GM12878 (cell line): ENCODE results near the gene RHBDF2. TPM values are rescaled to one million over a fixed set of nuclear protein-coding genes. Genes with fewer than 3 reads are reported as not detected.

Source experiments
- ATAC-seq: fragments of 200-7000 bp; cut with Tn5 transposase; 3 replicates; pipeline ENCODE4 v1.9.1; 2020; ENCODE audit warnings: mild to moderate bottlenecking, moderate library complexity
- BruUV-seq: library from RNA; stranded (reverse); fragments of 400-500 nt; replicated peaks from 2 replicates; lab custom pipeline; 2021; lab: Mats Ljungman, UMichigan
- CTCF ChIA-PET: fragments of 300-600 bp; sonication (Branson Sonifier 250); formaldehyde crosslinking; extraction: SDS; loops from one replicate; lab custom pipeline; 2021; ENCODE audit warnings: inconsistent platforms; lab: Yijun Ruan, JAX
- POLR2A ChIA-PET: fragments of 350-600 bp; formaldehyde crosslinking; extraction: SDS; loops from one replicate; lab custom pipeline; 2021; ENCODE audit warnings: inconsistent platforms; lab: Charles Lee
- RAD21 ChIA-PET: fragments of 300-600 bp; sonication (Branson Sonifier 250); formaldehyde crosslinking; loops from one replicate; lab custom pipeline; 2023; ENCODE audit warnings: antibody characterized with exemption; ENCODE audit not compliant: unreplicated experiment; lab: Charles Lee
- SMC1A ChIA-PET: fragments of 300-600 bp; sonication (Branson Sonifier 250); formaldehyde crosslinking; loops from one replicate; lab custom pipeline; 2023; ENCODE audit not compliant: unreplicated experiment, uncharacterized antibody; lab: Charles Lee
- DNase-seq: peaks from one replicate; pipeline ENCODE4 v3.0.0-alpha.2; 2011; ENCODE audit warnings: low read depth, low spot score
- FAIRE-seq: peaks from 3 replicates; lab custom pipeline; 2011; peaks lifted over from hg19 to GRCh38; lab: Jason Lieb, UNC
- H2AFZ ChIP-seq: 2 replicates; pipeline ENCODE4 v1.6.0; 2011; ENCODE audit warnings: low read depth, low read length, control low read depth; ENCODE audit not compliant: control insufficient read depth
- H3K27ac ChIP-seq: 2 replicates; pipeline ENCODE4 v1.5.1; 2011; ENCODE audit warnings: control low read depth; ENCODE audit not compliant: control insufficient read depth, insufficient read depth
- H3K27me3 ChIP-seq, 2 experiments: replicated peaks in 1 of 2; 2 replicates each; pipeline versions ENCODE4 v1.6.0 to v1.6.1; 2011; ENCODE audit warnings: low read length in 1 of 2; ENCODE audit not compliant: control insufficient read depth in 2 of 2, insufficient read depth in 2 of 2
- H3K36me3 ChIP-seq, 2 experiments: 2 replicates each; pipeline ENCODE4 v1.5.1; 2011; ENCODE audit warnings: low read length in 1 of 2; ENCODE audit not compliant: control insufficient read depth in 2 of 2, insufficient read depth in 2 of 2
- H3K4me1 ChIP-seq: 2 replicates; pipeline ENCODE4 v1.6.1; 2011; ENCODE audit warnings: mild to moderate bottlenecking, low read length, moderate library complexity, mixed read lengths; ENCODE audit not compliant: control insufficient read depth, insufficient read depth
- H3K4me2 ChIP-seq: 2 replicates; pipeline ENCODE4 v1.6.0; 2011; ENCODE audit warnings: control low read depth; ENCODE audit not compliant: control insufficient read depth, insufficient read depth
- H3K4me3 ChIP-seq: fragments of 200-600 bp; sonication (generic); 2 replicates; pipeline ENCODE4 v1.5.1; 2016
- H3K79me2 ChIP-seq: 2 replicates; pipeline ENCODE4 v1.6.0; 2011; ENCODE audit warnings: low read length; ENCODE audit not compliant: control insufficient read depth, insufficient read depth
- H3K9ac ChIP-seq: 2 replicates; pipeline ENCODE4 v1.8.0; 2011; ENCODE audit warnings: low read length, control low read depth, mixed read lengths; ENCODE audit not compliant: control insufficient read depth, insufficient read depth
- H3K9me3 ChIP-seq: replicated peaks from 3 replicates; pipeline ENCODE4 v1.5.1; 2011; ENCODE audit warnings: mild to moderate bottlenecking, low read length; ENCODE audit not compliant: control insufficient read depth, insufficient read depth
- H4K20me1 ChIP-seq: 2 replicates; pipeline ENCODE4 v1.6.0; 2011; ENCODE audit not compliant: control insufficient read depth, insufficient read depth
- CEBPZ ChIP-seq: fragments of 150-350 bp; IDR thresholded peaks from 2 replicates; pipeline ENCODE4 v1.6.1; 2016; ENCODE audit warnings: low read depth, low read length
- E2F4 ChIP-seq: IDR thresholded peaks from 2 replicates; pipeline ENCODE4 v1.6.1; 2012; ENCODE audit warnings: low read depth, low read length, improper control_type of control experiment
- GATAD2B ChIP-seq: fragments of 450-650 bp; conservative IDR thresholded peaks from 2 replicates; pipeline ENCODE4 v1.6.1; 2017; ENCODE audit warnings: low read depth, mild to moderate bottlenecking, moderate library complexity
- HDGF ChIP-seq: fragments of 450-650 bp; IDR thresholded peaks from 2 replicates; pipeline ENCODE4 v1.6.1; 2016; ENCODE audit warnings: antibody characterized with exemption
- LARP7 ChIP-seq: fragments of 450-650 bp; IDR thresholded peaks from 2 replicates; pipeline ENCODE4 v1.6.1; 2017; ENCODE audit warnings: mild to moderate bottlenecking
- NR2C1 ChIP-seq: fragments of 450-650 bp; IDR thresholded peaks from 2 replicates; pipeline ENCODE4 v1.6.1; 2017; ENCODE audit warnings: antibody characterized with exemption, mild to moderate bottlenecking, moderate library complexity
- PKNOX1 ChIP-seq: fragments of 450-650 bp; IDR thresholded peaks from 2 replicates; pipeline ENCODE4 v1.6.1; 2016; ENCODE audit warnings: mild to moderate bottlenecking
- POLR2A ChIP-seq: IDR thresholded peaks from 2 replicates; pipeline ENCODE4 v1.6.1; 2011; ENCODE audit warnings: low read depth, mild to moderate bottlenecking, low read length
- POLR2AphosphoS2 ChIP-seq: IDR thresholded peaks from 2 replicates; pipeline ENCODE4 v1.6.1; 2011; ENCODE audit warnings: low read depth, mild to moderate bottlenecking, low read length, improper control_type of control experiment, moderate library complexity
- POLR2AphosphoS5 ChIP-seq: IDR thresholded peaks from 2 replicates; pipeline ENCODE4 v1.6.1; 2011; ENCODE audit warnings: mild to moderate bottlenecking, low read length, inconsistent platforms
- WGBS: methylation state at CpG from one replicate; pipeline ENCODE4 v1.1.6; 2016; ENCODE audit warnings: low lambda C conversion rate; ENCODE audit not compliant: insufficient replicate concordance, insufficient coverage; ENCODE audit errors: missing lambda C conversion rate; 5-methylcytosine and 5-hydroxymethylcytosine counted together
- in situ Hi-C: fragments of 300-500 bp; cut with MboI; formaldehyde crosslinking; loops from 9 replicates; pipeline ENCODE4 v1.14.3; 2018; ENCODE audit warnings: mixed read lengths
- intact Hi-C: fragments of 100-400 bp; cut with micrococcal nuclease; formaldehyde crosslinking; loops from one replicate; pipeline ENCODE4 v1.14.2; 2022; ENCODE audit not compliant: unreplicated experiment
- polyA plus RNA-seq, 11 experiments: library from polyadenylated mRNA; depleted of rRNA in 4 of 11; unstranded in 6 of 11; stranded (reverse) in 5 of 11; fragments of >200 nt; fragmentation: Nextera tagmentation in 4 of 11; fragmentation: Illumina TruSeq in 1 of 11; extraction: Ambion mirVana in 4 of 11; extraction: Trizol in 1 of 11; gene quantifications; 1 replicate in 1 of 11; 2 replicates in 10 of 11; pipeline versions ENCODE4 v1.2.1 to v1.2.3, GENCODE V29; 2011 to 2016; ENCODE audit warnings: inconsistent platforms in 2 of 11, missing spikeins in 2 of 11, low read depth in 1 of 11
- total RNA-seq, 4 experiments: library from RNA; depleted of rRNA in 3 of 4; stranded (reverse); fragments of >200 nt in 3 of 4; fragmentation: Illumina TruSeq in 1 of 4; extraction: Trizol in 1 of 4; gene quantifications; 2 replicates each; pipeline versions ENCODE4 v1.2.1 to v1.2.3, GENCODE V29; 2013 to 2021

Gene RHBDF2
- total and polyA plus RNA-seq, 10 of the 15 experiments (the other 5 are each of a cell fraction or from before 2014, with no cell fraction given), result 0.97 to 43.0 (median 18.7) TPM

- SMC1A ChIA-PET, result no interaction called here
- no peak overlapping the region for H3K4me2 ChIP-seq
- H3K79me2 ChIP-seq, result no peaks in the 10 kb centered on the region
- DNase-seq (no peak), FAIRE-seq (no peak), ATAC-seq (no peak)
- H3K27ac ChIP-seq, result no peak overlapping the region
- no peak overlapping the region for H2AFZ ChIP-seq
- RAD21 ChIA-PET, result no interaction called here
- no peaks in the 10 kb centered on the region for H3K9me3 ChIP-seq
- no TSS peak for BruUV-seq
- peaks cover 4 to 5% of the 10 kb centered on the region in 2 experiments; a peak in 3 of 4 replicates for H3K27me3 ChIP-seq
- POLR2A ChIA-PET, result no interaction called here
- H4K20me1 ChIP-seq, result no peaks in the 10 kb centered on the region
- peaks cover 12% of the 10 kb centered on the region for H3K4me1 ChIP-seq
- in situ Hi-C loops, result no loop called here
- 57% methylated on average over 18 of the region's 18 CpGs for WGBS
- no peak overlapping the region for H3K4me3 ChIP-seq
- H3K9ac ChIP-seq, result no peak overlapping the region
- no peaks in the 10 kb centered on the region for H3K36me3 ChIP-seq
- CTCF ChIA-PET, result no interaction called here
- TF ChIP-seq LARP7, result no peak
- no peak for TF ChIP-seq NR2C1
- no peak for TF ChIP-seq E2F4
- no peak for TF ChIP-seq POLR2AphosphoS5
- TF ChIP-seq PKNOX1, result no peak
- TF ChIP-seq GATAD2B, result no peak
- TF ChIP-seq HDGF, result no peak
- no peak for TF ChIP-seq POLR2AphosphoS2
- no peak for TF ChIP-seq POLR2A
- TF ChIP-seq CEBPZ, result no peak
- intact Hi-C loops, result no loop called here
Observed at GRCh38 chr17:76531486-76532038, 30.3 kb upstream of the RHBDF2 start.
